OCI-LY3 (cell line): ENCODE data around the gene LOXL3.

Source experiments
- H2AFZ ChIP-seq: fragments of 200-600, 300-600 bp; shearing (Covaris generic); 2 replicates; pipeline ENCODE4 v1.6.0; 2014; ENCODE audit warnings: antibody characterized with exemption, low read depth, low read length
- H3K27ac ChIP-seq: fragments of 200-600, 300-600 bp; sonication (generic); 2 replicates; pipeline ENCODE4 v1.5.1; 2014; ENCODE audit warnings: mild to moderate bottlenecking, low read length, moderate library complexity, mixed read lengths
- H3K27me3 ChIP-seq: fragments of 200-600, 300-600 bp; sonication (generic); 2 replicates; pipeline ENCODE4 v1.6.1; 2014; ENCODE audit warnings: low read depth, low read length, mixed read lengths
- H3K36me3 ChIP-seq: fragments of 200-600, 300-600 bp; sonication (generic); replicated peaks from 2 replicates; pipeline ENCODE3; 2014; ENCODE audit warnings: low read depth, low read length, mixed read lengths
- H3K4me1 ChIP-seq: fragments of 300-600, 200-600 bp; sonication (generic); 2 replicates; pipeline ENCODE4 v1.6.1; 2014; ENCODE audit warnings: low read length, mixed read lengths
- H3K4me2 ChIP-seq: fragments of 200-600, 300-600 bp; sonication (generic); 2 replicates; pipeline ENCODE4 v1.6.1; 2014; ENCODE audit warnings: low read length, mixed read lengths
- H3K4me3 ChIP-seq: fragments of 300-600, 200-600 bp; sonication (generic); 2 replicates; pipeline ENCODE4 v1.5.1; 2014; ENCODE audit warnings: antibody characterized with exemption, mild to moderate bottlenecking, low read length, moderate library complexity
- H3K79me2 ChIP-seq: fragments of 300-600, 200-600 bp; shearing (Covaris generic); 2 replicates; pipeline ENCODE4 v1.6.1; 2014; ENCODE audit warnings: mild to moderate bottlenecking, low read length, mixed read lengths
- H3K9ac ChIP-seq: fragments of 300-600, 200-600 bp; shearing (Covaris generic); 2 replicates; pipeline ENCODE4 v1.6.0; 2014; ENCODE audit warnings: mild to moderate bottlenecking, low read length, moderate library complexity
- H3K9me3 ChIP-seq: fragments of 200-600, 300-600 bp; shearing (Covaris generic); 2 replicates; pipeline ENCODE4 v1.6.1; 2014; ENCODE audit warnings: low read length, mixed read lengths; ENCODE audit not compliant: insufficient read depth
- H4K20me1 ChIP-seq: fragments of 200-600, 300-600 bp; sonication (generic); 2 replicates; pipeline ENCODE4 v1.6.1; 2016; ENCODE audit warnings: low read length, mixed read lengths; ENCODE audit not compliant: insufficient read depth
- EZH2phosphoT487 ChIP-seq: fragments of 200-600 bp; shearing (Covaris generic); IDR thresholded peaks from 2 replicates; pipeline ENCODE4 v1.6.1; 2018; ENCODE audit warnings: antibody characterized with exemption, mixed run types, low read depth
- TF ChIP-seq, protein P1 (sequence below): fragments of 200-600, 300-600 bp; sonication (generic); IDR thresholded peaks from 2 replicates; pipeline ENCODE4 v1.5.1; 2014; ENCODE audit warnings: antibody characterized with exemption, low read length, low read depth

LOXL3 gene

DNA sequence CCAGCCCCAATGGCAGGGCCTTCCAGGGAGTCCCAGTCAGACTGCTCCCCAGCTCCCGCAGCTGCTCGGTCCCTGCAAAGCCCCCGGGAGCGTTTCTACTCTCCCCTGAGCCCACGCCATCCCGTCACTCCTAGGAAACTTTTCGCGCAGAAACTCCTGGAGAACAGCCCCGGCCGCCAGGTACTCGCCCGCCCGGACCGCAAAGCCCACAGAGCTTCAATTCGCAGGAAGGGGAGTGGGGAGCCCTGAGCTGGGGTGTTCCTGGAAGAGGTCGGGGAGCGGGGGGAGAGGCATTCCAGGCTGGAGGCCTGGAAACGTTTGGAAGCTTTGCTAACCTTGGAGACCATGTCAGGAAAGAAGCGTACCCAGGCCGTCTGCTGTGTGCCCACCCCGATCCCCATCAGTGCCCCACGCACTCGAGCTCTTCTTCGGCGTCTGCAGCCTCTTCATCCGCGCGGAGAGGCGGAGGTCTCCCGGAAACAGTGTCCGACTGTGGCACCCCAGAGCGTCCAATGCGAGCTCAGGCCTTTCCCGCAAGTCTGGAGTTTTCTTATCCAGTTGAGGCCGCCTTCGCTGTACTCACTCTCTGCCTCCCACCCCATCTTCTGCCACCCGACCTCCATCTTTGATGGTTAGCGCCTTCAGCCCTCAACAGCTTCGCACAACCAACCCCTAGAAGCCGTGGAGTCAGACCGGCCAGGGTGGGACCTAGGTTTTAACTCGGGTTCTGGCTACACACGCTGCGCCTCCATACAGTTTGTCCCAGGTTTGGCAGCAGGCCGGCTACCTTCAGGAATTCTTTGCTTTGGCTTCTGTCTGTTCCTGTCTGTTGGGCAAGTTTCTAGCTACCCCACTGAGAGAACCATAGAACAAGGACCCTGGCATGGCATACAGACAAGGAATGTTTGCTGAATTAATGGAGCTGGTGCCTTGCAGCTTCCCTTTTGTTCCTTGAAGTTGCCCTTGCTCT is 50.0 kb downstream of the LOXL3 start:
- TF ChIP-seq EZH2phosphoT487 = no peak
- TF ChIP-seq, protein P1, sequence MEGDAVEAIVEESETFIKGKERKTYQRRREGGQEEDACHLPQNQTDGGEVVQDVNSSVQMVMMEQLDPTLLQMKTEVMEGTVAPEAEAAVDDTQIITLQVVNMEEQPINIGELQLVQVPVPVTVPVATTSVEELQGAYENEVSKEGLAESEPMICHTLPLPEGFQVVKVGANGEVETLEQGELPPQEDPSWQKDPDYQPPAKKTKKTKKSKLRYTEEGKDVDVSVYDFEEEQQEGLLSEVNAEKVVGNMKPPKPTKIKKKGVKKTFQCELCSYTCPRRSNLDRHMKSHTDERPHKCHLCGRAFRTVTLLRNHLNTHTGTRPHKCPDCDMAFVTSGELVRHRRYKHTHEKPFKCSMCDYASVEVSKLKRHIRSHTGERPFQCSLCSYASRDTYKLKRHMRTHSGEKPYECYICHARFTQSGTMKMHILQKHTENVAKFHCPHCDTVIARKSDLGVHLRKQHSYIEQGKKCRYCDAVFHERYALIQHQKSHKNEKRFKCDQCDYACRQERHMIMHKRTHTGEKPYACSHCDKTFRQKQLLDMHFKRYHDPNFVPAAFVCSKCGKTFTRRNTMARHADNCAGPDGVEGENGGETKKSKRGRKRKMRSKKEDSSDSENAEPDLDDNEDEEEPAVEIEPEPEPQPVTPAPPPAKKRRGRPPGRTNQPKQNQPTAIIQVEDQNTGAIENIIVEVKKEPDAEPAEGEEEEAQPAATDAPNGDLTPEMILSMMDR = no peak
- H3K9me3 ChIP-seq = no peaks in the 10 kb centered on the region
- peak overlapping the region; percentile 73 for H3K9ac ChIP-seq
- no peak overlapping the region for H3K27ac ChIP-seq
- peaks cover 22% of the 10 kb centered on the region for H3K4me1 ChIP-seq
- H3K27me3 ChIP-seq = no peaks in the 10 kb centered on the region
- H3K4me3 ChIP-seq = peak overlapping the region; percentile 77
- no peaks in the 10 kb centered on the region for H4K20me1 ChIP-seq
- H3K36me3 ChIP-seq = peaks cover 13% of the 10 kb centered on the region
- 0 out of 2 replicates have a peak overlapping the region, but pooled peaks have one; percentile 39 for H2AFZ ChIP-seq
- peaks cover 11% of the 10 kb centered on the region for H3K79me2 ChIP-seq
- H3K4me2 ChIP-seq = peak overlapping the region; percentile 72

DNA sequence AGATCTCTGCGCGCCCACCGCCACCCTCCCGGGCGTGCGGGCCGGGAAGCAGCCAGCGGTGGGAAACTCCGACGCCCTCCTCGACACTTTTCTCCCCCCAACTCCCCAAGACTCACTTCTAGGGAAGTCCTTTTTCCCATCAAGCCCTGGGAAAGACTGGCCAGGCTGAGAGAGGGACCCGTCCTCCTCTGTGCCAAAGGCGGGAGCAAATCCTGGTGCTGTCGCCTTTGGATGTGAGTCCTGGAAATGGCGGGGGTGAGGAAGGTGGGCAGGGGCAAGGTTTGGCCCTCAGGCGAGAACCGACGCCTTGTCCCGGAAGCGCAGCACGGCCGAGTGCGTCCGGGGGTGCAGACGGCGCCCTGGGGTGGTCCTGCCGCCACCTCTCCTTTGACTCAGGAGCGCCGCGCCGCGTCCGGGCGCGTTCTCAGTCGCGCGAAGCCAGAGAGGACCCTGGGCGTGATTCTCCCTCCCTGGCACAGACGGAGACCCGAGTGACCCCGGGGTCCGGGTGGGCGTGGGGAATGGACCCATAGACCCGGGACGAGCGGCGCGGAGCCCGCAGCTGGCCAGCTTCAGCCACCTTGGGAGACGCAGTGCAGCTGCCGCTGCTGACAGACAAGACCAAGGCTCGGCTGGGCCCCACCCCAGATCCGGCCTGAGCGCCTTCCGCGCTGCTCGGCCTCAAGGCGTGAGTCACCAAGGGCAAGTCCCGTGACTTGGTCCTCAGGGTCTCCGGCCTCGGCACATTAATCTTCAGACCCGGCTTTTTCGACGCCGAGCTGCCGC is 50.8 kb downstream of the LOXL3 start:
- H3K79me2 ChIP-seq = peaks cover 11% of the 10 kb centered on the region
- H3K36me3 ChIP-seq = peaks cover 13% of the 10 kb centered on the region
- H3K9ac ChIP-seq = peak overlapping the region; percentile 73
- H3K27me3 ChIP-seq = no peaks in the 10 kb centered on the region
- peak overlapping the region; percentile 72 for H3K4me2 ChIP-seq
- H2AFZ ChIP-seq = peak overlapping the region; percentile 39; the same call in 1 of the 2 replicates
- H3K4me1 ChIP-seq = peaks cover 16% of the 10 kb centered on the region; the same call in 1 of the 2 replicates
- no peaks in the 10 kb centered on the region for H3K9me3 ChIP-seq
- H3K27ac ChIP-seq = no peak overlapping the region
- peak overlapping the region; percentile 77 for H3K4me3 ChIP-seq
- no peaks in the 10 kb centered on the region for H4K20me1 ChIP-seq
- no peak for TF ChIP-seq EZH2phosphoT487

DNA sequence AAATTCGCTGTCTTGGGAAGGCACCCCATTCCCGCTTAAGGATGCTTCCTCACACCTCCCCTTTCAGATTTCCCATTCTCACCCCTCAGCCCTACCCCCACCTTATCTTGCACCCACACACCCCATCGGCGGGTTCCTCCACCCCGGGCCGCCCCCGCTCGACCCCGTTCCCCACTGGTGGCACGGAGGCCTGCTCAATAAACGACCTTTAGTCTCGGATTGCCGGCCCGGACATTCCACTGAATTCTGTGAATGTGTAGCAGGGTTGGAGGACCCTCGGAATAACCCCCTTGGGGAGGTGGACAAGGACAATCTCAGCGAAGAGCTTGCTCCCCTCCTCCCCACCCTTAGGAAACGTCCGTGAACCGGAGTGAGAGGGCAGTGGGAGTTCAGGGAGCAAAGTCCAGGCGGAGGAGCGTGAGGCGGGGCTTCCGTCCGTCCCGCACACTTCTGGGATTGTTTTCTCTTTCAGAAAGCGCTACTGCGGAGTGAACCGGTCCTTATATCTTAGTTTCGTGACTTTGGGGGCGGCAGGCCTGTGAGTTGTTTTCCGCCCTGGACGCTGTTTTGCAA is 51.5 kb downstream of the LOXL3 start:
- H2AFZ ChIP-seq = 0 out of 2 replicates have a peak overlapping the region, but pooled peaks have one; percentile 39
- no peaks in the 10 kb centered on the region for H3K27me3 ChIP-seq
- peak overlapping the region; percentile 73 for H3K9ac ChIP-seq

More for the DNA sequence above, 51.5 kb downstream of the LOXL3 start:
- peaks cover 16% of the 10 kb centered on the region; the same call in 1 of the 2 replicates for H3K4me1 ChIP-seq
- peak overlapping the region; percentile 72 for H3K4me2 ChIP-seq
- peaks cover 13% of the 10 kb centered on the region for H3K36me3 ChIP-seq
- no peak overlapping the region for H3K27ac ChIP-seq
- no peaks in the 10 kb centered on the region for H4K20me1 ChIP-seq
- peak overlapping the region; percentile 77 for H3K4me3 ChIP-seq
- H3K79me2 ChIP-seq = peaks cover 11% of the 10 kb centered on the region
- H3K9me3 ChIP-seq = no peaks in the 10 kb centered on the region
- TF ChIP-seq, protein P1 = no peak
- TF ChIP-seq EZH2phosphoT487 = no peak
